ENCODE results near the gene SEPTIN3. TPM values are rescaled to one million over a fixed set of nuclear protein-coding genes. Genes with fewer than 3 reads are reported as not detected.

Gene SEPTIN3
- total RNA-seq, 2 donors from 2014 or later, result 0.09 to 0.24 TPM

- intact Hi-C loops (cut with DNase I), result no loop called here
- DNase-seq, result peak; percentile 86
- ATAC-seq, result peak; percentile 98 to 99
These were observed 29.4 kb downstream of the SEPTIN3 start, which contains the start of gene WBP2NL for GRCh38 chr22:41998361-41999261. Gene WBP2NL (plus strand): TSS chr22:41998788. CDS start chr22:41998819, 31 bp downstream.

DNA sequence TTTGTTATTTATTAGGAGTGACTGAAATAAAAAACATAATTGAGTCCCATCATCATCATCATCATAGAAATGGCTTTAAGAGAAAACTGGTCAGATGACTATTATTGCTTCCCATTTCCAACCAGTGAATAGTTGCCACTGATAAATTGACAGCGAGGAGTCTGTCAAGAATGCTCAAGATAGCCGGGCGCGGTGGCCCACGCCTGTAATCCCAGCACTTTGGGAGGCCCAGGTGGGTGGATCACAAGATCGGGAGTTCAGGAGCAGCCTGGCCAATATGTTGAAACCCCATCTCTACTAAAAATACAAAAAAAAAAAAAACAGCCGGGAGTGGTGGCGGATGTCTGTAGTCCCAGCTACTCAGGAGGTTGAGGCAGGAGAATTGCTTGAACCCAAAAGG, 31.2 kb downstream of the SEPTIN3 start:
- ATAC-seq, result no peak
- intact Hi-C loops (cut with DNase I), result no loop called here
- DNase-seq, result no peak

GRCh38 chr22:42001121-42001520, 31.9 kb downstream of the SEPTIN3 start:
- DNase-seq, result no peak
- no peak for ATAC-seq
- intact Hi-C loops (cut with DNase I), result no loop called here

DNA sequence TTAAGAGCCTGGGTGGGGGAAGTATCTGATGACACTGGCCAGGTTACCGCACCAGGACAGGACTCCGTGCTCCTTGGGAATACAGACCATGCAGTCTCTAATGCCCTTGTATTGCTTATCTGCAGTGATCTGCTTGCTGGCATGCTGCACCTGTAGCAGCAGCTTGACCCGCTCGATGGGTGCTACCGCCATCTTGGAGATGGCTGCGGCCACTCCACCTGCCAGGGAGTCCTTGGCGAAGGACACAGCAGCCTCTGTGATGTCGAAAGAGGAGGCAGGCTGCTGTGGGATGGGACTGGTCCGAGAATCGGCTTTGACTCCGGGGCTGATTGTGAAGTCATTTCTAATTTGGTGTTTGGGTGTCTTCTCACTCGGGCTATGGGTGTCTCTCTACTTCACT, 32.5 kb downstream of the SEPTIN3 start:
- intact Hi-C loops (cut with DNase I), result no loop called here
- DNase-seq, result no peak
- ATAC-seq, result no peak

DNA sequence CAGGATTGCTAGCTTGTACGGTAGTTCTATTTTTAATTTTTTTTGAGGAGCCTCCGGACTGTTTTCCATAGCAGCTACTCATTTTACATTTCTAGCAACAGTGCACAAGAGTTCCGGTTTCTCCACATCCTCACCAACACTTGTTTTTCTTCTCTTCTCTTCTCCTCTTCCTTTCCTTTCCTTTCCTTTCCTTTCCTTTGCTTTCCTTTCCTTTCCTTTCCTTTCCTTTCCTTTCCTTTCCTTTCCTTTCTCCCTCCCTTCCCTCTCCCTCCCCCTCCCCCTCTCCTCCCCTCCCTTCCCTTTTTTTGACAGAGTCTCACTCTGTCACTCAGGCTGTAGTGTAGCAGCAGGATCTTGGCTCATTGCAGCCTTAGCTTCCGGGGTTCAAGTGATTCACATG, 38.7 kb downstream of the SEPTIN3 start:
- no peak for DNase-seq
- no peak for ATAC-seq
- intact Hi-C loops (cut with DNase I), result no loop called here

- no peak for DNase-seq
- intact Hi-C loops (cut with DNase I), result no loop called here
These were observed 41.5 kb downstream of the SEPTIN3 start for GRCh38 chr22:42010778-42011177.

GRCh38 chr22:42013385-42013784, 44.1 kb downstream of the SEPTIN3 start:
- DNase-seq (no peak), ATAC-seq (no peak)
- intact Hi-C loops (cut with DNase I), result no loop called here

More at GRCh38 chr22:42010778-42011177, 41.5 kb downstream of the SEPTIN3 start:
- ATAC-seq, result no peak

DNA sequence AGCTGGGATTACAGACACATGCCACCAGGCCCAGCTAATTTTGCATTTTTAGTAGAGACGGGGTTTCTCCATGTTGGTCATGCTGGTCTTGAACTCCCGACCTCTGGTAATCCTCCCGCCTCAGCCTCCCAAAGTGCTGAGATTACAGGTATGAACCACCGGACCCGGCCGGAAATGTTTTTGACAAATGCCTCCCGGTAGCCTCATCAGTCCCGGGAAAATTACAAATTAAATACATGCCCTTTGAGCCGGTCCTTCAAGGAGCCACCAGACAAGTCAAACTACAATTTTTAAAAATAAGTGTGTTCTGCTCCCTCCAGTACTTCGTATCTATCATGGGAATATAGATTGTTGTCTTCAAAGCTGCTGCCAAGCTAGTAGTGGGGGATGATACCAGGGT, 46.9 kb downstream of the SEPTIN3 start:
- no peak for ATAC-seq
- intact Hi-C loops (cut with DNase I), result no loop called here
- no peak for DNase-seq

DNA sequence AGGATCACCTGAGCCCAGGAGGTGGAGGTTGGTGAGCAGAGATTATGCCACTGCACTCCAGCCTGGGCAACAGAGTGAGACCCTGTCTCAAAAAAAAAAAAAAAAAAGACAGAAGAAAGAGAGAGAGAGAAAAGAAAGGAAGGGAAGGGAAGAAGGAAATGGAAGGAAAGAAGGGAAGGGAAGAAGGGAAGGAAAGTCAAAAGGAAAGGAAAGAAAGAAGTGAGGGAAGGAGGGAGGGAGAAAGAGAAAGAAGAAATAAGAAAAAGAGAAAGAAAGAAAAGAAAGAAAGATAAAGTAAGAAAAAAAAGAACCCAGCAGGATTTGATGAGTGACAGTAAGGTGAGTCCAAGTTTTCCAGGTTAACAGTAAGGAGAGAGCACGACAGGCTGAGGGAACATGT, 49.0 kb downstream of the SEPTIN3 start:
- intact Hi-C loops (cut with DNase I), result no loop called here
- DNase-seq (no peak), ATAC-seq (no peak)

Other genes with a start within 250 kb of the SEPTIN3 start
- gene CCDC134, start 168.8 kb upstream of the SEPTIN3 start, total RNA-seq, result 1 to 10 TPM; 4.9 to 5.4 TPM
- 10 to 100 TPM; 58.7 to 84.0 TPM for gene SREBF2, start 136.3 kb upstream of the SEPTIN3 start, total RNA-seq
- 1 to 10 TPM; 1.1 to 3.3 TPM for gene SHISA8, start 54.4 kb upstream of the SEPTIN3 start, total RNA-seq
- gene TNFRSF13C, start 42.6 kb upstream of the SEPTIN3 start, total RNA-seq, result under 1 TPM; 0.29 to 0.44 TPM
- gene CENPM, start 22.3 kb upstream of the SEPTIN3 start, total RNA-seq, result 1 to 10 TPM in 1 of 2 donors, under 1 TPM in 1; 0.79 to 2.0 TPM
- gene WBP2NL, start 29.3 kb downstream of the SEPTIN3 start, total RNA-seq, result under 1 TPM; 0.42 to 0.50 TPM
- gene NAGA, start 101.4 kb downstream of the SEPTIN3 start, total RNA-seq, result 10 to 100 TPM; 16.7 to 21.1 TPM
- gene PHETA2, start 104.8 kb downstream of the SEPTIN3 start, total RNA-seq, result 10 to 100 TPM in 1 of 2 donors, 1 to 10 TPM in 1; 8.7 to 11.3 TPM
- gene SMDT1, start 110.3 kb downstream of the SEPTIN3 start, total RNA-seq, result 100 to 1,000 TPM; 119 to 151 TPM
- 100 to 1,000 TPM; 224 to 247 TPM for gene NDUFA6, start 121.3 kb downstream of the SEPTIN3 start, total RNA-seq
- under 1 TPM; 0.31 to 0.59 TPM for gene CYP2D6, start 161.4 kb downstream of the SEPTIN3 start, total RNA-seq

All from left cardiac atrium (tissue), 4 donors.